Glutamatergic neuron (in vitro differentiated cells): ENCODE data around the gene TIMM22. TPM values are rescaled to one million over a fixed set of nuclear protein-coding genes. Genes with fewer than 3 reads are reported as not detected.

Experiments
- DNase-seq: peaks from one replicate; pipeline ENCODE4 v3.0.0; 2022
- H3K27ac Mint-ChIP-seq: one replicate; pipeline ENCODE4 v1.8.0; 2020; ENCODE audit warnings: mild to moderate bottlenecking, mixed read lengths, inconsistent platforms; ENCODE audit not compliant: unreplicated experiment
- H3K27me3 Mint-ChIP-seq: one replicate; pipeline ENCODE4 v1.8.0; 2020; ENCODE audit warnings: mild to moderate bottlenecking, moderate library complexity, mixed read lengths, inconsistent platforms; ENCODE audit not compliant: unreplicated experiment
- H3K36me3 Mint-ChIP-seq: one replicate; pipeline ENCODE4 v1.8.0; 2020; ENCODE audit warnings: mild to moderate bottlenecking, mixed read lengths, inconsistent platforms; ENCODE audit not compliant: unreplicated experiment
- H3K4me1 Mint-ChIP-seq: one replicate; pipeline ENCODE4 v1.8.0; 2020; ENCODE audit warnings: mild to moderate bottlenecking, low read depth, mixed read lengths, inconsistent platforms; ENCODE audit not compliant: unreplicated experiment
- H3K4me3 Mint-ChIP-seq: one replicate; pipeline ENCODE4 v1.8.0; 2020; ENCODE audit warnings: mild to moderate bottlenecking, mixed read lengths, inconsistent platforms; ENCODE audit not compliant: unreplicated experiment
- H3K9me3 Mint-ChIP-seq: one replicate; pipeline ENCODE4 v1.8.0; 2020; ENCODE audit warnings: mild to moderate bottlenecking, moderate library complexity, mixed read lengths, inconsistent platforms; ENCODE audit not compliant: unreplicated experiment
- CTCF ChIP-seq: fragments of 200-600 bp; sonication (generic); IDR thresholded peaks from one replicate; pipeline ENCODE4 v1.5.0; 2021; ENCODE audit not compliant: partially characterized antibody, unreplicated experiment
- total RNA-seq: library from RNA; stranded (reverse); fragmentation: NEBNext Ultra II Directional; extraction: Animal tissue kit (Norgen Biotek cat#: 25700); gene quantifications from one replicate; pipeline ENCODE4 v1.2.1, GENCODE V29; 2021; ENCODE audit not compliant: unreplicated experiment

The TIMM22 gene
- total RNA-seq, 1 donor from 2014 or later: 22.0 TPM

GRCh38 chr17:981292-981658 lies 15.7 kb upstream of the TIMM22 start:
- DNase-seq: no peak
- no peaks in the 10 kb centered on the region for H3K36me3 Mint-ChIP-seq
- H3K4me3 Mint-ChIP-seq: peak overlapping the region; percentile 2
- H3K27ac Mint-ChIP-seq: peak overlapping the region; percentile 40
- H3K4me1 Mint-ChIP-seq: peaks cover 12% of the 10 kb centered on the region
- TF ChIP-seq CTCF: no peak
- peaks cover 16% of the 10 kb centered on the region for H3K9me3 Mint-ChIP-seq
- H3K27me3 Mint-ChIP-seq: peaks cover 4% of the 10 kb centered on the region

- Mint-ChIP-seq H3K36me3 (no peaks in the 10 kb centered on the region), H3K27me3 (peaks cover 4% of the 10 kb centered on the region), H3K27ac (no peak overlapping the region), H3K4me3 (no peak overlapping the region), H3K4me1 (peaks cover 8% of the 10 kb centered on the region), H3K9me3 (peaks cover 6% of the 10 kb centered on the region)
- no peak for TF ChIP-seq CTCF
- no peak for DNase-seq
These were observed 13.0 kb upstream of the TIMM22 start for GRCh38 chr17:983921-984320.

GRCh38 chr17:986322-986929 lies 10.5 kb upstream of the TIMM22 start:
- TF ChIP-seq CTCF: no peak
- H3K27ac Mint-ChIP-seq: no peak overlapping the region
- no peak for DNase-seq
- peaks cover 5% of the 10 kb centered on the region for H3K4me1 Mint-ChIP-seq
- no peaks in the 10 kb centered on the region for H3K36me3 Mint-ChIP-seq
- peaks cover 2% of the 10 kb centered on the region for H3K27me3 Mint-ChIP-seq
- peaks cover 4% of the 10 kb centered on the region for H3K9me3 Mint-ChIP-seq
- no peak overlapping the region for H3K4me3 Mint-ChIP-seq

GRCh38 chr17:987931-988330 lies 9.0 kb upstream of the TIMM22 start:
- H3K9me3 Mint-ChIP-seq: peaks cover 6% of the 10 kb centered on the region

GRCh38 chr17:988561-988960 lies 8.4 kb upstream of the TIMM22 start:
- H3K36me3 Mint-ChIP-seq: no peaks in the 10 kb centered on the region
- H3K4me3 Mint-ChIP-seq: no peak overlapping the region
- no peak for TF ChIP-seq CTCF
- no peak for DNase-seq
- H3K9me3 Mint-ChIP-seq: peaks cover 6% of the 10 kb centered on the region
- H3K27ac Mint-ChIP-seq: no peak overlapping the region
- peaks cover 3% of the 10 kb centered on the region for H3K4me1 Mint-ChIP-seq
- H3K27me3 Mint-ChIP-seq: peaks cover 2% of the 10 kb centered on the region

More at GRCh38 chr17:987931-988330, 9.0 kb upstream of the TIMM22 start:
- Mint-ChIP-seq H3K36me3 (no peaks in the 10 kb centered on the region), H3K27me3 (peaks cover 2% of the 10 kb centered on the region), H3K4me3 (no peak overlapping the region), H3K27ac (no peak overlapping the region), H3K4me1 (peaks cover 3% of the 10 kb centered on the region)
- no peak for TF ChIP-seq CTCF
- no peak for DNase-seq
